HG03196 (cell line): Measurements from ENCODE around the gene EXOC4.

Experiments used
- ATAC-seq: cut with Tn5 transposase; IDR thresholded peaks from one replicate; pipeline ENCODE4 v1.9.1; 2021; ENCODE audit not compliant: unreplicated experiment

Gene EXOC4

GRCh38 chr7:133568544-133568943 is 315.7 kb downstream of the EXOC4 start:
- ATAC-seq: no peak

GRCh38 chr7:133570321-133570720 is 317.4 kb downstream of the EXOC4 start:
- no peak for ATAC-seq

GRCh38 chr7:133571076-133571475 is 318.2 kb downstream of the EXOC4 start:
- ATAC-seq: no peak

GRCh38 chr7:133572087-133572486 is 319.2 kb downstream of the EXOC4 start:
- ATAC-seq: no peak

- no peak for ATAC-seq
These were observed 320.0 kb downstream of the EXOC4 start for GRCh38 chr7:133572843-133573242.

GRCh38 chr7:133573554-133574265 is 320.8 kb downstream of the EXOC4 start:
- no peak for ATAC-seq

- no peak for ATAC-seq
These were observed 323.0 kb downstream of the EXOC4 start for GRCh38 chr7:133575726-133576440.

- no peak for ATAC-seq
These were observed 323.8 kb downstream of the EXOC4 start for GRCh38 chr7:133576612-133577168.

- no peak for ATAC-seq
These were observed 330.1 kb downstream of the EXOC4 start for GRCh38 chr7:133582766-133583523.

GRCh38 chr7:133583545-133584171 is 330.8 kb downstream of the EXOC4 start:
- ATAC-seq: no peak

GRCh38 chr7:133584956-133585668 is 332.2 kb downstream of the EXOC4 start:
- no peak for ATAC-seq

- ATAC-seq: no peak
These were observed 333.4 kb downstream of the EXOC4 start for GRCh38 chr7:133586253-133586652.

- no peak for ATAC-seq
These were observed 335.0 kb downstream of the EXOC4 start for GRCh38 chr7:133587903-133588302.

- ATAC-seq: no peak
These were observed 337.9 kb downstream of the EXOC4 start for GRCh38 chr7:133590795-133591194.

GRCh38 chr7:133591704-133592340 is 338.9 kb downstream of the EXOC4 start:
- no peak for ATAC-seq

- no peak for ATAC-seq
These were observed 340.7 kb downstream of the EXOC4 start for GRCh38 chr7:133593561-133593960.

GRCh38 chr7:133601617-133602016 is 348.7 kb downstream of the EXOC4 start:
- ATAC-seq: no peak

GRCh38 chr7:133602291-133602690 is 349.4 kb downstream of the EXOC4 start:
- no peak for ATAC-seq

- no peak for ATAC-seq
These were observed 354.1 kb downstream of the EXOC4 start for GRCh38 chr7:133606991-133607390.

- no peak for ATAC-seq
These were observed 356.9 kb downstream of the EXOC4 start for GRCh38 chr7:133609806-133610205.
